PC-9 (cell line): ENCODE measurements around the gene SERTAD2. TPM values are rescaled to one million over a fixed set of nuclear protein-coding genes. Genes with fewer than 3 reads are reported as not detected.

Experiments used
- BruUV-seq: library from RNA; stranded (reverse); fragments of 400-500 nt; replicated peaks from 2 replicates; lab custom pipeline; 2021; lab: Mats Ljungman, UMichigan
- CTCF ChIA-PET: fragments of 300-600 bp; sonication (Branson Sonifier 250); formaldehyde crosslinking; loops from one replicate; lab custom pipeline; 2022; ENCODE audit warnings: antibody characterized with exemption; lab: Charles Lee
- POLR2A ChIA-PET: fragments of 300-600 bp; sonication (Branson Sonifier 250); formaldehyde crosslinking; loops from one replicate; lab custom pipeline; 2022; ENCODE audit warnings: antibody characterized with exemption; ENCODE audit not compliant: unreplicated experiment; lab: Charles Lee
- DNase-seq, 2 experiments: peaks; one replicate each; pipeline versions ENCODE4 v3.0.0 to v3.0.0-alpha.2; 2015 to 2022; ENCODE audit warnings: mixed read lengths in 1 of 2
- H2AFZ ChIP-seq: fragments of 200-600 bp; sonication (generic); 2 replicates; pipeline ENCODE4 v1.8.1; 2017; ENCODE audit warnings: antibody characterized with exemption
- H3F3A ChIP-seq: fragments of 200-600 bp; sonication (generic); 2 replicates; pipeline ENCODE4 v1.8.1; 2017; ENCODE audit warnings: antibody characterized with exemption, mild to moderate bottlenecking, low read depth; ENCODE audit not compliant: insufficient read depth
- H3K27ac ChIP-seq: fragments of 200-600 bp; sonication (generic); 2 replicates; pipeline ENCODE4 v1.6.1; 2016; ENCODE audit warnings: mixed run types
- H3K27me3 ChIP-seq: fragments of 200-600 bp; sonication (generic); 2 replicates; pipeline ENCODE4 v1.6.1; 2016; ENCODE audit warnings: low read depth, mixed run types; ENCODE audit not compliant: insufficient read depth
- H3K36me3 ChIP-seq: fragments of 200-600 bp; sonication (generic); 2 replicates; pipeline ENCODE4 v1.6.1; 2016; ENCODE audit warnings: low read depth, mixed run types
- H3K4me1 ChIP-seq: fragments of 200-600 bp; sonication (generic); replicated peaks from 2 replicates; pipeline ENCODE4 v1.6.1; 2016; ENCODE audit warnings: mixed run types; ENCODE audit not compliant: insufficient read depth
- H3K4me2 ChIP-seq: fragments of 200-600 bp; sonication (generic); 2 replicates; pipeline ENCODE4 v1.6.1; 2017; ENCODE audit warnings: mixed run types
- H3K4me3 ChIP-seq: fragments of 200-600 bp; sonication (generic); 2 replicates; pipeline ENCODE4 v1.6.1; 2016; ENCODE audit warnings: mixed run types
- H3K79me2 ChIP-seq: fragments of 200-600 bp; sonication (generic); 2 replicates; pipeline ENCODE4 v1.6.1; 2017; ENCODE audit warnings: low read depth, mixed run types
- H3K9me2 ChIP-seq: fragments of 200-600 bp; sonication (generic); 2 replicates; pipeline ENCODE4 v1.8.1; 2017; ENCODE audit warnings: mild to moderate bottlenecking; ENCODE audit not compliant: insufficient read depth
- H3K9me3 ChIP-seq: fragments of 200-600 bp; sonication (generic); 2 replicates; pipeline ENCODE4 v1.8.1; 2016; ENCODE audit warnings: low read depth; ENCODE audit not compliant: insufficient read depth
- H4K20me1 ChIP-seq: fragments of 200-600 bp; sonication (generic); 2 replicates; pipeline ENCODE4 v1.8.1; 2017; ENCODE audit not compliant: insufficient read depth
- EZH2 ChIP-seq: fragments of 200-600 bp; sonication (generic); IDR thresholded peaks from 2 replicates; pipeline ENCODE4 v1.8.0; 2017; ENCODE audit warnings: antibody characterized with exemption, low read depth
- intact Hi-C: fragments of 100-400 bp; cut with micrococcal nuclease; formaldehyde crosslinking; loops from one replicate; pipeline ENCODE4 v1.10.0; 2022; ENCODE audit not compliant: unreplicated experiment
- total RNA-seq: library from RNA; stranded (reverse); gene quantifications from 2 replicates; pipeline ENCODE4 v1.2.3, GENCODE V29; 2021
- TF ChIP-seq, protein P1 (sequence below): fragments of 200-600 bp; sonication (generic); conservative IDR thresholded peaks from 2 replicates; pipeline ENCODE4 v1.6.1; 2017; ENCODE audit warnings: mixed run types, antibody characterized with exemption, mild to moderate bottlenecking, moderate library complexity

Gene SERTAD2
- total RNA-seq, 1 experiment from 2014 or later = 31.4 TPM

GRCh38 chr2:64661741-64662169 is 8.0 kb upstream of the SERTAD2 start:
- DNase-seq = no peak
- H3K4me2 ChIP-seq = no peak overlapping the region
- no peaks in the 10 kb centered on the region for H3K27me3 ChIP-seq
- no peaks in the 10 kb centered on the region for H3K9me2 ChIP-seq
- no peak overlapping the region for H2AFZ ChIP-seq
- ChIA-PET CTCF (interaction anchor here (0.7 kb wide), 1 partner anchor 7 kb away, joined by 3 read pairs; no protein-coding TSS in a partner anchor), POLR2A (no interaction called here)
- H3K36me3 ChIP-seq = no peaks in the 10 kb centered on the region
- intact Hi-C loops = no loop called here
- BruUV-seq = no TSS peak
- no peak overlapping the region for H3K4me3 ChIP-seq
- H3F3A ChIP-seq = peaks cover 4% of the 10 kb centered on the region; the same call in 1 of the 2 replicates
- no peak overlapping the region for H3K27ac ChIP-seq
- H3K79me2 ChIP-seq = no peaks in the 10 kb centered on the region
- H4K20me1 ChIP-seq = no peaks in the 10 kb centered on the region
- H3K4me1 ChIP-seq = peaks cover 4% of the 10 kb centered on the region; the same call in 1 of the 2 replicates
- no peaks in the 10 kb centered on the region for H3K9me3 ChIP-seq
- TF ChIP-seq EZH2 = no peak
- TF ChIP-seq, protein P1, sequence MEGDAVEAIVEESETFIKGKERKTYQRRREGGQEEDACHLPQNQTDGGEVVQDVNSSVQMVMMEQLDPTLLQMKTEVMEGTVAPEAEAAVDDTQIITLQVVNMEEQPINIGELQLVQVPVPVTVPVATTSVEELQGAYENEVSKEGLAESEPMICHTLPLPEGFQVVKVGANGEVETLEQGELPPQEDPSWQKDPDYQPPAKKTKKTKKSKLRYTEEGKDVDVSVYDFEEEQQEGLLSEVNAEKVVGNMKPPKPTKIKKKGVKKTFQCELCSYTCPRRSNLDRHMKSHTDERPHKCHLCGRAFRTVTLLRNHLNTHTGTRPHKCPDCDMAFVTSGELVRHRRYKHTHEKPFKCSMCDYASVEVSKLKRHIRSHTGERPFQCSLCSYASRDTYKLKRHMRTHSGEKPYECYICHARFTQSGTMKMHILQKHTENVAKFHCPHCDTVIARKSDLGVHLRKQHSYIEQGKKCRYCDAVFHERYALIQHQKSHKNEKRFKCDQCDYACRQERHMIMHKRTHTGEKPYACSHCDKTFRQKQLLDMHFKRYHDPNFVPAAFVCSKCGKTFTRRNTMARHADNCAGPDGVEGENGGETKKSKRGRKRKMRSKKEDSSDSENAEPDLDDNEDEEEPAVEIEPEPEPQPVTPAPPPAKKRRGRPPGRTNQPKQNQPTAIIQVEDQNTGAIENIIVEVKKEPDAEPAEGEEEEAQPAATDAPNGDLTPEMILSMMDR = no peak

- ChIA-PET POLR2A (no interaction called here), CTCF (no interaction called here)
- no peak overlapping the region for H3K4me3 ChIP-seq
- BruUV-seq = no TSS peak
- H2AFZ ChIP-seq = no peak overlapping the region
- TF ChIP-seq, protein P1 = no peak
- TF ChIP-seq EZH2 = no peak
- H3K4me2 ChIP-seq = no peak overlapping the region
- no peaks in the 10 kb centered on the region for H3K27me3 ChIP-seq
- peaks cover 8% of the 10 kb centered on the region; the same call in 1 of the 2 replicates for H3K79me2 ChIP-seq
- DNase-seq = no peak
- H3K9me3 ChIP-seq = no peaks in the 10 kb centered on the region
- peaks cover 24% of the 10 kb centered on the region for H3K4me1 ChIP-seq
- no peaks in the 10 kb centered on the region for H4K20me1 ChIP-seq
- intact Hi-C loops = no loop called here
- H3K36me3 ChIP-seq = no peaks in the 10 kb centered on the region
- peaks cover 16% of the 10 kb centered on the region for H3F3A ChIP-seq
- no peak overlapping the region for H3K27ac ChIP-seq
- H3K9me2 ChIP-seq = no peaks in the 10 kb centered on the region
Measured at GRCh38 chr2:64659252-64659651, 5.5 kb upstream of the SERTAD2 start.

- Histone ChIP-seq H3K9me3 (no peaks in the 10 kb centered on the region), H3K27me3 (no peaks in the 10 kb centered on the region), H3K9me2 (no peaks in the 10 kb centered on the region), H3K36me3 (no peaks in the 10 kb centered on the region), H2AFZ (no peak overlapping the region), H3K4me1 (peaks cover 24% of the 10 kb centered on the region), H4K20me1 (no peaks in the 10 kb centered on the region), H3K4me3 (no peak overlapping the region), H3K4me2 (no peak overlapping the region), H3K79me2 (peaks cover 10% of the 10 kb centered on the region; the same call in 1 of the 2 replicates), H3K27ac (no peak overlapping the region), H3F3A (peaks cover 19% of the 10 kb centered on the region)
- no peak for DNase-seq
- TF ChIP-seq, protein P1 = no peak
- no peak for TF ChIP-seq EZH2
- ChIA-PET CTCF (no interaction called here), POLR2A (no interaction called here)
- no TSS peak for BruUV-seq
- intact Hi-C loops = no loop called here
Measured at GRCh38 chr2:64658269-64658668, 4.6 kb upstream of the SERTAD2 start.
